DND-41 (cell line): ENCODE data around the gene ABCG1.
A peak's percentile ranks its signal among the peaks of the same experiment; 100 is the strongest.

Experiments
- EZH2 ChIP-seq: IDR thresholded peaks from 3 replicates; pipeline ENCODE4 v1.6.1; 2012; ENCODE audit warnings: borderline replicate concordance, low read depth, mild to moderate bottlenecking, moderate library complexity, low read length, inconsistent platforms; ENCODE audit not compliant: severe bottlenecking
- TF ChIP-seq, protein P1 (sequence below): IDR thresholded peaks from 2 replicates; pipeline ENCODE4 v1.5.1; 2012; ENCODE audit warnings: borderline replicate concordance, low read length, moderate library complexity, mild to moderate bottlenecking; ENCODE audit not compliant: poor library complexity, severe bottlenecking; ENCODE audit errors: extremely low read depth

GRCh38 chr21:42309753-42310213, 90.8 kb downstream of the ABCG1 start:
- TF ChIP-seq, protein P1, sequence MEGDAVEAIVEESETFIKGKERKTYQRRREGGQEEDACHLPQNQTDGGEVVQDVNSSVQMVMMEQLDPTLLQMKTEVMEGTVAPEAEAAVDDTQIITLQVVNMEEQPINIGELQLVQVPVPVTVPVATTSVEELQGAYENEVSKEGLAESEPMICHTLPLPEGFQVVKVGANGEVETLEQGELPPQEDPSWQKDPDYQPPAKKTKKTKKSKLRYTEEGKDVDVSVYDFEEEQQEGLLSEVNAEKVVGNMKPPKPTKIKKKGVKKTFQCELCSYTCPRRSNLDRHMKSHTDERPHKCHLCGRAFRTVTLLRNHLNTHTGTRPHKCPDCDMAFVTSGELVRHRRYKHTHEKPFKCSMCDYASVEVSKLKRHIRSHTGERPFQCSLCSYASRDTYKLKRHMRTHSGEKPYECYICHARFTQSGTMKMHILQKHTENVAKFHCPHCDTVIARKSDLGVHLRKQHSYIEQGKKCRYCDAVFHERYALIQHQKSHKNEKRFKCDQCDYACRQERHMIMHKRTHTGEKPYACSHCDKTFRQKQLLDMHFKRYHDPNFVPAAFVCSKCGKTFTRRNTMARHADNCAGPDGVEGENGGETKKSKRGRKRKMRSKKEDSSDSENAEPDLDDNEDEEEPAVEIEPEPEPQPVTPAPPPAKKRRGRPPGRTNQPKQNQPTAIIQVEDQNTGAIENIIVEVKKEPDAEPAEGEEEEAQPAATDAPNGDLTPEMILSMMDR, result peak; percentile 97
- no peak for TF ChIP-seq EZH2
